LHCN-M2 (cell line): Measurements from ENCODE around the gene CLMP. TPM values are rescaled to one million over a fixed set of nuclear protein-coding genes. Genes with fewer than 3 reads are reported as not detected.
A peak's percentile ranks its signal among the peaks of the same experiment; 100 is the strongest.
"Not testable (repeated sequence)": the region's sequence is repeated elsewhere in the genome, so short reads cannot be mapped to it uniquely, and the experiment has no call there.

Experiments used
- DNase-seq: peaks from one replicate; pipeline ENCODE4 v3.0.0-alpha.2; 2012; ENCODE audit warnings: low read depth
- total RNA-seq: library from RNA; depleted of rRNA; stranded (reverse); fragments of >200 nt; gene quantifications from 2 replicates; pipeline ENCODE4 v1.2.3, GENCODE V29; 2014

CLMP gene
- total RNA-seq, 1 experiment from 2014 or later = 65.3 TPM

GRCh38 chr11:123168955-123169484 is 26.0 kb downstream of the CLMP start:
- DNase-seq = no peak

- DNase-seq = no peak
These were observed 26.8 kb downstream of the CLMP start for GRCh38 chr11:123168241-123168640.

- DNase-seq = peak; percentile 41
These were observed 28.9 kb downstream of the CLMP start for GRCh38 chr11:123166071-123166559.

- DNase-seq = no peak
These were observed 30.2 kb downstream of the CLMP start for GRCh38 chr11:123164732-123165450.

- no peak for DNase-seq
These were observed 31.4 kb downstream of the CLMP start for GRCh38 chr11:123163621-123164020.

GRCh38 chr11:123161376-123162030 is 33.5 kb downstream of the CLMP start:
- DNase-seq = no peak

GRCh38 chr11:123159183-123159857 is 35.7 kb downstream of the CLMP start:
- no peak for DNase-seq

- no peak for DNase-seq
These were observed 36.7 kb downstream of the CLMP start for GRCh38 chr11:123158033-123159003.

- DNase-seq = no peak
These were observed 42.1 kb downstream of the CLMP start for GRCh38 chr11:123152951-123153350.

GRCh38 chr11:123152346-123152745 is 42.7 kb downstream of the CLMP start:
- not testable (repeated sequence) for DNase-seq

GRCh38 chr11:123151796-123152195 is 43.3 kb downstream of the CLMP start:
- DNase-seq = no peak

- DNase-seq = no peak
These were observed 43.7 kb downstream of the CLMP start for GRCh38 chr11:123151366-123151765.

GRCh38 chr11:123150882-123151281 is 44.2 kb downstream of the CLMP start:
- DNase-seq = no peak

- DNase-seq = no peak
These were observed 46.1 kb downstream of the CLMP start for GRCh38 chr11:123148965-123149364.

- peak; percentile 27 for DNase-seq
These were observed 49.4 kb downstream of the CLMP start for GRCh38 chr11:123145661-123146060.

GRCh38 chr11:123145220-123145619 is 49.8 kb downstream of the CLMP start:
- DNase-seq = peak; percentile 98

- DNase-seq = no peak
These were observed 50.3 kb downstream of the CLMP start for GRCh38 chr11:123144707-123145106.

GRCh38 chr11:123143921-123144320 is 51.1 kb downstream of the CLMP start:
- peak; percentile 13 for DNase-seq

GRCh38 chr11:123143476-123143875 is 51.6 kb downstream of the CLMP start:
- DNase-seq = peak; percentile 12

GRCh38 chr11:123139206-123139605 is 55.8 kb downstream of the CLMP start:
- no peak for DNase-seq
